ENCODE results near the gene FBXL19. TPM values are rescaled to one million over a fixed set of nuclear protein-coding genes. Genes with fewer than 3 reads are reported as not detected.

FBXL19 gene
- total RNA-seq, 1 donor from 2014 or later: 21.4 TPM

- peaks cover 53% of the 10 kb centered on the region for H3K4me1 ChIP-seq
Measured at GRCh38 chr16:30950516-30951065, 27.2 kb downstream of the FBXL19 start.

GRCh38 chr16:30951193-30951592, 27.8 kb downstream of the FBXL19 start:
- intact Hi-C loops (cut with DNase I): no loop called here
- H3K27ac ChIP-seq: peak overlapping the region; percentile 98

More at GRCh38 chr16:30950516-30951065, 27.2 kb downstream of the FBXL19 start:
- intact Hi-C loops (cut with DNase I): no loop called here
- TF ChIP-seq POLR2A (IDR thresholded peaks at IDR 0.05) (no peak), POLR2AphosphoS5 (IDR thresholded peaks at IDR 0.05; ENCODE audit: insufficient read depth in 1 of 2, low read depth in 1 of 2) (no peak)
- TF ChIP-seq, protein P1, sequence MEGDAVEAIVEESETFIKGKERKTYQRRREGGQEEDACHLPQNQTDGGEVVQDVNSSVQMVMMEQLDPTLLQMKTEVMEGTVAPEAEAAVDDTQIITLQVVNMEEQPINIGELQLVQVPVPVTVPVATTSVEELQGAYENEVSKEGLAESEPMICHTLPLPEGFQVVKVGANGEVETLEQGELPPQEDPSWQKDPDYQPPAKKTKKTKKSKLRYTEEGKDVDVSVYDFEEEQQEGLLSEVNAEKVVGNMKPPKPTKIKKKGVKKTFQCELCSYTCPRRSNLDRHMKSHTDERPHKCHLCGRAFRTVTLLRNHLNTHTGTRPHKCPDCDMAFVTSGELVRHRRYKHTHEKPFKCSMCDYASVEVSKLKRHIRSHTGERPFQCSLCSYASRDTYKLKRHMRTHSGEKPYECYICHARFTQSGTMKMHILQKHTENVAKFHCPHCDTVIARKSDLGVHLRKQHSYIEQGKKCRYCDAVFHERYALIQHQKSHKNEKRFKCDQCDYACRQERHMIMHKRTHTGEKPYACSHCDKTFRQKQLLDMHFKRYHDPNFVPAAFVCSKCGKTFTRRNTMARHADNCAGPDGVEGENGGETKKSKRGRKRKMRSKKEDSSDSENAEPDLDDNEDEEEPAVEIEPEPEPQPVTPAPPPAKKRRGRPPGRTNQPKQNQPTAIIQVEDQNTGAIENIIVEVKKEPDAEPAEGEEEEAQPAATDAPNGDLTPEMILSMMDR (IDR thresholded peaks at IDR 0.05): no peak
- H3K27ac ChIP-seq: peak overlapping the region; percentile 98
- H3K36me3 ChIP-seq: no peaks in the 10 kb centered on the region
- no peaks in the 10 kb centered on the region for H3K9me3 ChIP-seq
- no peaks in the 10 kb centered on the region for H3K27me3 ChIP-seq
- H3K4me3 ChIP-seq: peak overlapping the region in 1 of 2 donors; percentile 96
- no peak for DNase-seq (ENCODE audit: extremely low spot score in 2 of 2)

DNA sequence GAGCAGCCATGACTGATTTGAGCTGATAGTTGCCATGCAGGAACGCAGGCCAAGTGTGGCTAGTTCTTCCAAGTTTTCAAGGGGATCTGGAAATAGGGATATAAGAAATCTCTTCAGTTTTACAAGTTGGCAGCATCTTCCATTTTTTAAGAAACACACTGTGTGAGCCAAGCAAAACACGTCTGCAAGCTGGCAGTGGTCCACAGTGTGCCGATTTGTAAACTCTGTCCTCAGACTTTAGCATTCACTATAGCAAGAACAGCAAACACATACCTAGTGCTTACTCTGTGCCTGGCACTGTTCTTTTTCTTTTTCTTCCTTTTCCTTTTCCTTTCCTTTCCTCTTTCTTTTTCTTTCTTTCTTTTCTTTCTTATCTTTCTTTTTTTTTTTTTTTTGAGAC, 28.4 kb downstream of the FBXL19 start:
- intact Hi-C loops (cut with DNase I): no loop called here
- H3K27ac ChIP-seq: peak overlapping the region; percentile 98
- no peaks in the 10 kb centered on the region for H3K9me3 ChIP-seq
- TF ChIP-seq POLR2AphosphoS5 (IDR thresholded peaks at IDR 0.05; ENCODE audit: insufficient read depth in 1 of 2, low read depth in 1 of 2) (peak in 1 of 2 donors; percentile 40), POLR2A (IDR thresholded peaks at IDR 0.05) (no peak)
- TF ChIP-seq, protein P1 (IDR thresholded peaks at IDR 0.05): no peak
- no peak overlapping the region for H3K4me3 ChIP-seq
- no peak for DNase-seq (ENCODE audit: extremely low spot score in 2 of 2)
- H3K36me3 ChIP-seq: no peaks in the 10 kb centered on the region
- peaks cover 57% of the 10 kb centered on the region for H3K4me1 ChIP-seq
- no peaks in the 10 kb centered on the region for H3K27me3 ChIP-seq

More at GRCh38 chr16:30951193-30951592, 27.8 kb downstream of the FBXL19 start:
- Histone ChIP-seq H3K27me3 (no peaks in the 10 kb centered on the region), H3K9me3 (no peaks in the 10 kb centered on the region), H3K4me1 (peaks cover 53% of the 10 kb centered on the region), H3K36me3 (no peaks in the 10 kb centered on the region), H3K4me3 (no peak overlapping the region)
- DNase-seq (ENCODE audit: extremely low spot score in 2 of 2): no peak
- TF ChIP-seq POLR2AphosphoS5 (IDR thresholded peaks at IDR 0.05; ENCODE audit: insufficient read depth in 1 of 2, low read depth in 1 of 2): no peak
- no peak for TF ChIP-seq POLR2A (IDR thresholded peaks at IDR 0.05)
- TF ChIP-seq, protein P1 (IDR thresholded peaks at IDR 0.05): no peak

- intact Hi-C loops (cut with DNase I): no loop called here
- TF ChIP-seq POLR2A (IDR thresholded peaks at IDR 0.05) (no peak), POLR2AphosphoS5 (IDR thresholded peaks at IDR 0.05; ENCODE audit: insufficient read depth in 1 of 2, low read depth in 1 of 2) (no peak)
- TF ChIP-seq, protein P1 (IDR thresholded peaks at IDR 0.05): no peak
- H3K4me1 ChIP-seq: peaks cover 54% of the 10 kb centered on the region
Measured at GRCh38 chr16:30953111-30953510, 29.7 kb downstream of the FBXL19 start.

DNA sequence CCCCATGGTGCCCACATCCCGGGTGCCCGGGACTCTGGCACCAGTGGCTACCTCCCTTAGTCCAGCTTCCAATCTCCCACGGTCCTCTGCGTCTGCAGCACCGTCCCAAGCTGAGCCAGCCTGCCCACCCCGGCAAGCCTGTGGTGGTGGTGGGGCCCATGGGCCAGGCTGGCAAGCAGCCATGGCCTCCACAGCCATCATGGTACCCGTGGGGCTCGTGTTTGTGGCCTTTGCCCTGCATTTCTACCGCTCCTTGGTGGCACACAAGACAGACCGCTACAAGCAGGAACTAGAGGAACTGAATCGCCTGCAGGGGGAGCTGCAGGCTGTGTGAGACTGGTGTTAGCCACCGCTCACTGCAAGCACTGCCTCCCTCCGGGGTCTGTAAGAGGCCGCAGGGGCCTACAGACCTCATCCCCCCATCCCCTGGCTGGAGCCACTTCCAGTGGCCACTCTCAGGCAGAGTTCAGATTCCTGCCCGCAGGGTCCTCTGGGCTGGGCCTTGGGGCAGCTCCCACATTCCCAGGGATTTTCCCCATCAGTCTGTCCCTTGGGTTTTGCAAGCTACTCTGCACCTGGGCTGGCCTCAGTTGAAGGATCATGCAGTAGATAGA, 30.2 kb downstream of the FBXL19 start:
- DNase-seq (ENCODE audit: extremely low spot score in 2 of 2): no peak
- Histone ChIP-seq H3K27me3 (no peaks in the 10 kb centered on the region), H3K36me3 (no peaks in the 10 kb centered on the region), H3K4me1 (peaks cover 58% of the 10 kb centered on the region), H3K4me3 (no peak overlapping the region), H3K27ac (peak overlapping the region; percentile 20), H3K9me3 (no peaks in the 10 kb centered on the region)
- intact Hi-C loops (cut with DNase I): no loop called here
- no peak for TF ChIP-seq POLR2A (IDR thresholded peaks at IDR 0.05)
- TF ChIP-seq, protein P1 (IDR thresholded peaks at IDR 0.05): peak in 2 of 3 experiments; percentile 22 to 31

More at GRCh38 chr16:30953111-30953510, 29.7 kb downstream of the FBXL19 start:
- Histone ChIP-seq H3K4me3 (no peak overlapping the region), H3K27me3 (no peaks in the 10 kb centered on the region), H3K9me3 (no peaks in the 10 kb centered on the region), H3K27ac (peak overlapping the region; percentile 20), H3K36me3 (no peaks in the 10 kb centered on the region)
- DNase-seq (ENCODE audit: extremely low spot score in 2 of 2): no peak

Data from vagina (tissue), 2 donors.